Subcutaneous preadipocyte (primary cell): ENCODE results near the gene RBSN. TPM values are rescaled to one million over a fixed set of nuclear protein-coding genes. Genes with fewer than 3 reads are reported as not detected.

Experiments
- total RNA-seq: library from RNA; depleted of rRNA; stranded (reverse); fragments of >200 nt; gene quantifications from 2 replicates; pipeline ENCODE4 v1.2.3, GENCODE V29; 2012

The RBSN gene
- total RNA-seq = 14.3 and 21.1 TPM in 2 replicates

GRCh38 chr3:15098503-15099363 is at the start of gene RBSN:
RBSN (minus strand) TSS chr3:15099148; CDS start chr3:15096120, 3,028 bp downstream.

GRCh38 chr3:15064835-15065549 is 34.0 kb downstream of the RBSN start, which contains the start of gene MRPS25:
MRPS25 (minus strand) TSS chr3:15065315; CDS start chr3:15065194, 121 bp downstream.

Other genes starting within 250 kb of the RBSN start
- 19.5 and 26.8 TPM in 2 replicates for gene NR2C2, start 151.6 kb downstream of the RBSN start, total RNA-seq
- 16.5 and 18.0 TPM in 2 replicates for gene MRPS25, start 33.8 kb downstream of the RBSN start, total RNA-seq
- gene CAPN7, start 107.1 kb upstream of the RBSN start, total RNA-seq = 30.1 and 41.1 TPM in 2 replicates
- 26.2 and 29.8 TPM in 2 replicates for gene SH3BP5, start 233.4 kb upstream of the RBSN start, total RNA-seq